ENCODE data around the gene TNNT3.

The TNNT3 gene

DNA sequence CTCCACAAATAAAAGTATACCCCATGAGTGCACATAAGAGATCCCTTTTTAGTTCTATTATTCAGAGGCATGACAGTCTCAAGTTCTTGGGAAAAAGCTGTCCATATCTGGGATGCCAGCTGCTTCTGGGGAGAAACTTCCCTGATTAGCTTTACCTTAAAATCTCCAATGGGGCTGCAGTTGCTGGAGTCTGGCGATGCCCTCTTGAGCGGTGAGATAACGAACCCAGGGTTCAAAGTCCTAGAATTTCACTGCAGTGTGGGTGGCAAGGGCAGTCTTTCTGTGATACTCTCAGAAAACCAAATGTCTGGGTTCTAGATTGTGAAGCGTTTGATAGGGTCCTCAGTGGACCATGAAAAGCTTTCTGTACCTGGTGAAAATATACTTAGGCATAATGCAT is 20.4 kb upstream of the TNNT3 start:
- DNase-seq: no peak

DNA sequence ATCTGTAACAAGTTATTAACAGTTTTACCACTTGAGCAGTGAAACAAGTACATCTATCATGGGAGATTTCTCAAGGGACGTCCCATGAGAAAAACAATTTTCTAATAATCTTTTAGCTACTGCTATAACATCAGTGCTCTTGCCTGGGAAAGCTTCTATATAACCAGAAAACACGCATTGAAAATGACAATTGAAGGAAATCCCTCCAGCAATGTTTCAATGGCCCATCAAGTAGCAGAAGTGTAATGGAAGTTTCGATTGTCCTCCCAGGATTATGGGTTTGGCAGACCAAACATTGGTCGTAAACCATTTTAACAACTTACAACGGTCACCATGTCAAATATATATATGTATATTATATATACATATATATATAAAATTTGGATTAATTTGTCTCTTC is 19.8 kb upstream of the TNNT3 start:
- DNase-seq: no peak

DNA sequence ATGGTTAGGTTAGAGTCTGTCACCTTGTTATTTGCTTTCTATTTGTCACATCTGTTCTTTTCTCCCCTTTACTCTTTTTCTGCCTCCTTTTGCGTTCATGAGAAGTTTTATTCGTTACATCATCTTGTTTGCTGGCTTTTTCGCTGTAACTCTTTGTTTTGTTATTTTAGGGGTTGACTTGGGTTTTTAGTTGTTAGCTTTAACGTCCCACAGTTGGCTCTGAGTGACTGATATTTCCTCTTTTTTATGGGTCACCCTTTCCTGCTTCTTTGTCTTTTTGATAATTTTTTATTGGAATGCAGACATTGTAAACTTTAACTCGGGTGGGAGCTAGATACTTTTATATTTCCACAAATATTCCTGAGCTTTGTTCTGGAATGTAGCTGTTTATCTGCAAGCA is 13.3 kb upstream of the TNNT3 start:
- DNase-seq: no peak

DNA sequence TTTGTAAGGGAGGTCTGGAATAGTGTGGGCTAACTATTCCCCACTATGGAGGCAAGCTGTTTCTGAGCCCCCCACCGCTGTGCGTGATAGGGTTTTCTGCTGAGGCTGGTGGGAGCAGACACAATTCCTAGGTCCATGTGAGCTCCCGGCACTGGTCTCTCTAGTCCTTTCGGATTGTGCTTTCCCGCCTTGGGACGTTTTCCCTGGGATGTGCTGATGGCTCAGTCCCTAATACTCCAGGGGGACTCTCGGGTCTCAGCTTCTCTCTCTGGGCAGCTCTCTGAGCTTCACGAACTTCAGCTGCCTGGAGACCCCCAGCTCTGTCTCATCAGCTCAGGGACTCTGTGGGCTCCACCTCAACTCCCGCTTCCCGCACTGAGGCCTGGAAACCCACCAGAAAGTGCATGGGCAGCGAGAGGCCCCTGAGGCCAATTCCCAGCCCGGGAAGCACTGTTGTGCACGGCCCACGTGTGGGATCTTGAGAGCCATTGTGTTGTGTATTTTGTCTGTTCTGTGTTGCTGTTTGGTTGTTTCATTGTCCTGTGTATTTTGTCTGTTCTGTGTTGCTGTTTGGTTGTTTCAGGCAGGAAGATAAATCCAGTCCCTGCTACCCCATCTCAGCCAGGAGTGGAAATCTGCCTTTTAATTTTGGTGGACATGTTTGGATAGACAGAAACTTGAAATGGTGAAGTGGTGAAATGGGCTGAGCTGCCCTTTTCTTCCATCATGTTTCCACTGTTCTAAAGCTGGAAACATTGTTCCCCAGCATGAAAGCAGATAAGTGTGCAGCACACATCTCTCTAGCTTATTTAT is 12.7 kb upstream of the TNNT3 start:
- no peak for DNase-seq

DNA sequence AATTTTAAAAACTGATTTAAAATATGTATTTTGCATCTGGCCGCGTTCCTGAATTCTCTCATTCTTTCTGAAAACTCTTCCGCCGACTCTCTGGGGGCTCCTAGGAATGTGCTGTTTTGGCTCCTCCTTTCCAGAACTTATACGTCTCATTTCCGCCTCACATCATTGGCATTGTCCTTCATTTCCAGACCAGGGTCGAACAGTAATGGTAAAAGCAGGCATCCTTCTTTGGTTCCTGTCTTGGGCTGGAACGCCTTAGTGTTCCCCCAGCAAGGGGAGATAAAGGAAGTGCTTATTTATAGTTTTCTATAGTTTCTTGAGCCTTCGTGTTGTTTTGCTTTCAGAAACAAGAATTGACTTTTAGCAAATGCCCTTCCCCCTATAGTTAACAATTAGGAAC is 10.9 kb upstream of the TNNT3 start:
- no peak for DNase-seq

DNA sequence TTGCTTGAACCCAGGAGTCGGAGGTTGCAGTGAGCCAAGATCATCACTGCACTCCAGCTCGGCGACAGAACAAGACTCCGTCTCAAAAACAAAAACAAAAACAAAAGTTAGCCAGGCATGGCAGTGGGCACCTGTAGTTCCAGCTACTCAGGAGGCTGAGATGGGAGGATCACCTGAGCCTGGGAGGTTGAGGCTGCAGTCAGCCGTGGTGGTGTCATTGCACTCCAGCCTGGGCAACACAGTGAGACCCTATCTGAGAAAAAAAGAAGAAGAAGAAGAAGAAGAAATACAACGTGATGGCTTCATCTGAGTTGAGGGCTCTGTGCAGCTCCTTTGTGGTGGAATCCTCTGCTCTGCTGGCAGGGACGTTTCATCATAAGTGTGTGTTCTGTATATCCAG is 10.0 kb upstream of the TNNT3 start:
- DNase-seq: no peak

DNA sequence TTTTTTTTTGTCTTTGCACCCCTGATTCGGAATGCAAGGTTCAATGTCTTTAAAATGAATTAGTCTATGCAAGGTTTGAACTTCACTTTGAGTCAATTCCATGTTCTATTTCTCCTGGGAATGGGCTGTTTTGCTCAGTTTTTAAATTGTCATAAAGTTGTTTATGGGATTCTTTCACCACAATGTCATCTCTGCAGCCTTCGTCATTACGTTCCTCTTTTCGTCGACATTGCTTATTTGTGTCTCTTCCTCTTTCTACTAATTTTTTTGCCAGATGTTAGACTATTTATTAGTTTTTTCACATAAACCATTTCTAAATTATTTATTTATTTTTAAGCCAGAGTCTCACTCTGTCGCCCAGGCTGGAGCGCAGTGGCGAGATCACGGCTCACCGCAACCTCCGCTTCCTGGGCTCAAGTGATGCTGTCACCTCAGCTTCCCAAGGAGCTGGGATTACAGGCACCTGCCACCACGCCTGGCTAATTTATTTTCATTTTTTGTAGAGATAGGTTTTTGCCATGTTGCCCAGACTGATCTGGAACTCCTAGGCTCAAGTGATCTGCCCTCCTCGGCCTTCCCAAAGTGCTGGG is 7.1 kb upstream of the TNNT3 start:
- DNase-seq: no peak

DNA sequence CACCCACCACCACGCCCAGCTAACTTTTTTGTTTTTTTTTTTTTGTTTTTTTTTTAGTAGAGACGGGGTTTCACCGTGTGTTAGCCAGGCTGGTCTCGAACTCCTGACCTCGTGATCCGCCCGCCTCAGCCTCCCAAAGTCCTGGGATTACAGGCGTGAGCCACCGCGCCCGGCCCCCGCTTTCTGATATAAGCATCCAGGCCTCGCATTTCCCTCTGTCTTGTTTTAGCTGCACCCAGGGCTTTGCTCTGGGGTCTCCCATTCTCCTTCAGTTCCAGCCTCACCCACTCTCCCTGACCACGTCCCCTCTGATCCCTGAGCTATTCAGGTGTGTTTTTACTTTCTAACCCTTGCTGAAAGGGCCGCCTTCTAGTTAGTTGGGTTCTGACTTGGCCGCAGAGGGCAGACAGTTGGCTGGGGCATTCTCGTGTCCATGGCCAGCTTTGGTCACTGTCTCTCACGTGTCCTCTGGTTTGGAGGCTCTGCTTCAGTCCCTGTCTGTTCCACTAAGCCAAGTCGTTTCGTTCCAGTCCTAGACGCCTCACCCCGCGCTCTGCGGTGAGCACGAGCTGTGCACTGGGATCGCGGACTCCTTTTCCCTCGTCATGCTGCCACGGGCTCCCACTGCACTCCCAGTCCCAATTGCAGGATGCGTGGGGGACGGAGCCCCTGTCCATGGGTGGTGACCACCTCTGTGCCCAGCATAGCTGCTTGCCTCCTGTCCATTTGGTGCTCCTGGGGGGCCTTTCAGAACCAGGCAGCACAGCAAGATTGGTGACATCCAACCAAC is 6.0 kb upstream of the TNNT3 start:
- no peak for DNase-seq

DNA sequence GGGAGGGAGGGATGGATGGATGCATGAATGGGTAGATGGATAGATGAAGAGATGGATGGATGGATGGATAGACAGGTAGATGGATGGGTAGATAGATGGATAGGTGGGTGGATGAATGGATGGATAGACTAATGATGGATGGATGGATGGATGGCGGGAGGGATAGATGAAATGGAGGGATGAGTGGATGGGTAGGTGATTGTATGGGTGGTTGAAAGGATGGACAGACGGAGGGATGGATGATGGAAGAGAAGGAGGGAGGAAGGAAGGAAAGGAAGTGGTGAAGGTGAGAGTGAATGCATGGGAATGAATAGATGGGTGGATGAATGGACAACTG is 3.7 kb upstream of the TNNT3 start:
- DNase-seq: no peak

DNA sequence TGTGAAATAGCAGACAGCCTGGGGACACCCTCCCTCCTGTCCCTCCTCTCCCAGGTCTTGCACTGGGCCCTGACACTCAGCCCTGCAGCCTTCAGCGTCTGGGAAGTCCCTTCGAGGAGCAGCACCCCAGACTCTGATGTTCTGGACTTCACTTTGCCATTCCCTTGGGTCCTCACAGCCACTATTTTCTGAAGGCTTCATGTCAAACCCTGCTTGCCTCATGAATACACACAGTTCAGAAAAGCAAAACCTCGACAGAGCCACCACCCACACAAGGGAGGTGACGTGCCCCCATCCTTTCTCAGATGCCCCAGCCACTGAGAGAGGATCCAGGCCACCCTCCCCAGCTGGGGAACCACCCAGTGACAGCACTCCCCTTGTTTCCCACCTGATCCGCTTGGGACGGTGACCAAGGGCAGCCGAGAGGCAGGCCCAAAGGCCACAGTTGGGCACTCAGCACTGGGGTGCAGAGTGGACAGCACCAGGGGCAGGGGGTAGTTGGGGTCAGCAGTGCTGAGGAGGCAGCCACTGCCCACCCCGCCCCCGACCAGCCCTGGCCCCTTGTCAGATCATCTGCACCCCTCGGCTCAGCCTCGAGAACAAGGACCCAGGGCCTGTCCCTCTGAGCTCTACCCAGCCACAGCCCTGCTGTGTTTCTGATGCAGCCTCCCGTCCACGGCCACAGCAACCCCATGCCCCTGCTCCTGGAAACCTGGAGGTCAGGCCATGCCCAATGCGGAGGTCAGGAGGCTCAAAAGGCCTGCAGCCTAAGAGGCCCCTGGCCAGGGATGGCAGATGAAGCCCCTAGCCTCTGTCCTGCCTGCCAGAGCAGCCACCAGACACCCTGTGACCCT is 3.1 kb upstream of the TNNT3 start:
- no peak for DNase-seq

DNA sequence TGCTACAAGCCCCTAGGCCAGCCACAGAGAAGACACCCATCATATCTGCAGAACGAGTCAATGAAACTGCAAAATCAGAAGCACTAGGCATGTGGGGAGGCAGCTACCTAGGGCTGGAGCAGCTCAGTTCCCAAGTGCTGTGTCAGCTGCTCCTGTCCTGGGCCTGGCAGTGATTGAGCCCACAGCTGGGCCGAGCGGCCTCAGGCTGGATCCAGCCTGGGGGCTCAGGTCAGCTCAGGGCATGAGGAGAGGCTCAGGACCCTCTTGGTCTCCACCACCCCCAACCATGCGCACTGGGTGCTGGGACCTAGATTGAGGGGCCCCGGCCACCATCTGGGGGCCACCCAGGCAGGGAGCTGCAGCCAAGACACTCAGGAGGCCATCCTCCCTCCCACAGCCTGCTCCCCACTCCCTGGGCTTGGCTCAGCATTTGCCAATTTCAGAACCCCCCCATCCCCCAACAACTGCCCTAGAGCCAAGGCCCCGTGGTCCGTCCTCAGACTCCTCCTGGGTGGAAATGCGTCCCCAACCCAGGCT is 2.4 kb upstream of the TNNT3 start:
- DNase-seq: no peak

DNA sequence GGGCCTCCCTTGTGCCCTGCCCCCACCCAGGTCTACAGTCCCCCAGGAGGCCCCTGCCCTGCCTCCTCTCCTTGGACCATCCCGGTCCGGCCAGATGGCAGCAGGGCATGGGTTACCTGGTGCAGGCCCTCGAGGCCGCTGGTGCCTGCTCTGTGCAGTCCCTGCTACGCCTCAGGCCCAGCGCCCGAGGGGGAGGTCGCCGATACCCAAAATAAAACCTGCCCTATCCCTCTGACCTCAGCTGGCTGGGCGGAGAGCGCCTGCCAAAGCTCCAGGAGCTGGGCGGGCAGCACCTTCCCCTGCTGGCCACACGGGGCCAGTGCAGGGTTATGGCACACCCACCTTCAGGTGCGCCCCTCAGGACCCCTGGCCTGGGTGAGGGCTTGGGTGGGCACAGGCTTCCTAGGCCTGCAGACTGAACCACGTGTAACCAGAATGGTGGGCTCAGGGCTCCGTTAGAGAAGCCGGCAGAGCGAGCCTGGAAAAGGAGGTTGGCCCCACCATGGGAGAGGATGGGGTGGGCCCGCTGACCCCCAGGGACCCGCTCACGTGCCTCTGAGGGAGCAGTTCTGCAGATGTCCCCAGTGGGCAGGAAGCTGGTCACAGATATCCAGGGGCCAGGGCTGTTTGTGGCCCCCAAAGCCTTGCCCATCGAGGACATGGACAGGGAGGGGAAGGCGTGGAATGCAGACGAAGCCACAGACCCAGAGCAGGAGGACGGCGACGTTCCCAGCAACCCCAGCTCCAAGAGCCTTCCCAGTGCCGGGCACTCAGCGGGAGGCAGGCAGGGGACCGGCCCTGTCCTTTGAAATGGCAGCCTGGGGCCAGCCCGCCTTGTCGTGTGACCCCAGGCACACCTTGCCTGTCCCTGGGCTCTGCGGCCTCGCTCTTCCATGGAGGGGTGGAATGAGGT is 1.7 kb upstream of the TNNT3 start:
- DNase-seq: no peak

DNA sequence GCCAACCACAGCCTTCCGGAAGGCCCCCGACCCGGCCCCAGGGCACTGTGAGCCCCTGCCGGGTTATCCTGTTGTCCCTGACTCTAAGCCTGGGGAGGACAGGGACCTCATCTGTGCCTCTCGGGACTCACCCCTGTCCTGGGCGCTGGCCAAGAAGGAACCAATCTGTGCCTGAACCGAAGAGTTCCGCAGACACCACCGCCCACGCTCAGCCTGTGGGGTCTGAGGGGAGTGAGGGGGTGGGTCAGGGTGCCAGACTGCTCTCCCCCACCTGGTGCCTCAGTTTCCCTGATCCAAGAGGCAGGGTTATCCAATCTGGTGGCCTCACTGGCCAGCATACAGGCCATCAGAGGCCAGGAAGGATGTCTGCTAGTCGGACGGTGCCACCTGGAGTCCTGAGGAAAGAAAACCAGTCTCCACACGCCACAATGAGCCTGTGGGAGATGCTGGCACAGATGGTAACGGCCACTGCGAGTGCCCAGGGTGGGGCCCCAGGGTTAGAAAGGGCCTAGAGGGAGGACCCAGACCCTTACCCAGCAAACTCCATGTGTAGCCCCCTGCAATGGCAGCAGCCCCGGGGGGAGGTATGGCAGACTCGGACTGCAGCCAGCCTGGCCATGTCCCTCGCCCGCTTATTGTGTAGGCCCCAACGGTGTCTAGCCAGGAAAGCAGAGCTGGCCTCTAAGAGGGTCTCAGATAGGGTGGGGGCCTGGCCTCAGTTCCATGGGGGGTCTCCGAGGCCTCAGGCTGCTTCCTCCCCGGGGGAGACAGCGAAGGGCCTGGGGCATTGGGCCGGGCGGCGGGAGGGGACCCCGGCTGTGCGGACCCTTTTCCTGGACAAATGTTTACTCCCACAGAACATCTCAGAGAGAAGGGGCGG is 827 bp upstream of the TNNT3 start:
- no peak for DNase-seq

DNA sequence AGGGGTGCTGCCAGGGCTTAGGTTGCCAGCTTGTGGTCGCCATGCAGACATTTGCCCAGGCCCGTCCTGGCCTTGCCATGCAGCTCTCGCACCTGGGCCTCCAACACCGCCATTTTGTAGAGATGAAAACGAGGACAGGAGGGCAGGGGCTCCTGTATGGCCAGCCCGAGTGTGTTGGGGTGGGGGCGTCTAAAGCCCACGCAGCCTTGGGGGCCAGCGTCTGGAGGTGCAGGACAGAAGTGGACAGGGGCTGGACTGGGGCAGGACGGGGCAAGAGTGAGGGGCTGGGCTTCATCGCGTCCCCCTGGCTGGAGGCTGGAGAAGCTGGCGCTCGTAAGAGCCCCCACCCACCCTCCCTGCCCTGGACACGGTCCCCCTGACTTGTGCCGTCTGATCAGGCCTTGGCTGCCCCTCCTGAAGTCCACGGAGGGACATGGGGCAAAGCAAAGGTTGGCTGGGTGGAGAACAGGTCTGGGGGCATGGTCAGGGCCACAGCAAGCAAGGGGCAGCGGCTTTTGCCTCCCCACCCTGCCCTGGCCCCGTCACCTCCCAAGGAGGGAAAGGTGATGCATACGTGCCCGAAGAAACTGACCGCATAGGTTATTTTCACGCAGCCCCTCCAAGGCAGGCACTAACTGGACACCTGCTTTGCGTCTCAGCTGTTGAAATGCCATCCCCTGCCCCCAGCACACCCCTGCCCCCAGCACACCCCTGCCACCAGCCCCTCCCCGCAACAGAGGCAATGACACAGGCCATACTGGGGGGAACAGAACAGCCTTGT is 815 bp downstream of the TNNT3 start:
- no peak for DNase-seq

DNA sequence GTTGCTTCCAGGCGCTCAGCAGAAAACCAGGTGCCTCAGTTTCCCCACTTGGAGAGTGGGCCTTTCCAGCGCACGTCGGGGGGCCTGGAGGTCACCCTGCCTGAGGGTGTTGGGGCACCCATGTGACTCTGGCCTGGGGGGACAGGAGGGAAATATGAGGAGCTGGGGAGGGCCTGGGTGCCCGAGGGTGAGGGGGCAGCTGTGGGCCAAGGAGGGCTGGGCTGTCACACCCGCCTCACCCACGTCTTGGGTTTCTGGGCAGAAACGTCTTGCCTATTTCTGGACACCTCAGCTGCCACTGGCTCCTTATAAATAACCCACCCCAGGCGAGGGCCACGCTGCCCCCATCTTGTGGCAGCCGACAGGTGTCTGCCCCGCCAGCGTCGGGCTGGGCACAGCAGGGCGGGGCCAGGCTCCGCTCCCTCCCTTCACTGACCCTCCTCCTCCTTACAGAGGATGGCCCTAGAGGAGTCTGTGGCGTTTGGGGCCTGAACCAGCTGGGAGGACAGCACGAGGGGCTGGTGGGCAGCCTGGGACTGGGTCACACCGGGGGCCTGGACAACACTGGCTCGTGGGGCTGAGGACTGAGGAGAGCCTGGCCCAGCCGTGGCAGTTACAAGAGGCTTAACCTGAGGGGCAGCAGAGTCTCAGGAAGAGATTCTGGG is 1.5 kb downstream of the TNNT3 start:
- no peak for DNase-seq

DNA sequence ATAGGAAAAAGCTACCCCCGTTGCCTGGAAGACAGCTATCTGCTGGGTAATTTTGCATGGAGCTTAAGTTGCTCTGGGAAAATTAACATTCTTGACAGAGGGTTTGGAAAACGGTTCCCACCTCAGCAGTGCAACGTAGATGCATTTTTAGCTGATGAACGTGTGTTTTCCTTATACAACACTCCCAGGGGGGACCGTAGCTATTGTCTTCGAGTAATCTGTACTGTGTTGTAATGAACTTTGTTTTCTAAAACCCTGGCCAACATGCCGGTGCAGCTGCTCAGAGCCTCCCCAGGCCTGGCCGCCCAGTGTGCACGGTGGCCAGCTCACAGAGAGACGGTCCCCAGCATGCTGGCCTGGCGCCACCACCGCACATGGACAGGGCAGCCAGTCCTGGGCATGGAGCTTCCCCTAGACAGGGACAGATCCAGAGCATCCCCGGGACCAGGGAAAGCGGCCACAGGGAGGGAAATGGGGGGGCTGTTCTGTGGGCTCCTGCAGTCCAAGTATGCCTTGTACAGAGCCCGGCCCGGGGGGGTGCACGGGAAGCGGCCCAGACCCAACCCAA is 2.2 kb downstream of the TNNT3 start:
- no peak for DNase-seq

DNA sequence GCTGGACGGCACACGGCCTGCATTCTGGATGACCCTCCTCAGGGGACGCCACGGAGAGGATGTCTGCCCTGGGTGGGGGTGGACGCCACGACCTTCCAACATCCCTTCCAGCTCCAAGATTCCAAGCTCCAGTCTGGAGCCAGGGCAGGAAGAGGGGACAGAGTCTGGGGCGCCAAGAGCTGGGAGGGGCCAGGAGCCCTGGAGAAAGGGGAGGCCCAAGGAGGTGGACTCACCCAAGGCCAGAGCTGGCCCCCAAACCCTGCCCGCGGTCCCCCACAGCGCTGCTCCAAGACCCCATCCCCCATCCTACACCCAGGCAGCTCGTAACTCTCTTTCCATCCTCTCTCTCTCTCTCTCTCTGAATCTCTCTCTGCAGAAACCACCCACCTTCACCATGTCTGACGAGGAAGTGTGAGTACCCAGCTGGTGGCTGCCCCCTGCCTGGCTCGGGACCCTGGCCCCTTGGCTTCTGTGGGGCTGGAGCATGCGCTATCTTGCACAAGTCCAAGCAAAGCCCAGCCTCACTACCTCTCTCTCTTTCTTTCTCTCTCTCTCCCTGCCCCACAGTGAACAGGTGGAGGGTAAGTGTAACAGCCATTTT is 3.1 kb downstream of the TNNT3 start:
- no peak for DNase-seq

DNA sequence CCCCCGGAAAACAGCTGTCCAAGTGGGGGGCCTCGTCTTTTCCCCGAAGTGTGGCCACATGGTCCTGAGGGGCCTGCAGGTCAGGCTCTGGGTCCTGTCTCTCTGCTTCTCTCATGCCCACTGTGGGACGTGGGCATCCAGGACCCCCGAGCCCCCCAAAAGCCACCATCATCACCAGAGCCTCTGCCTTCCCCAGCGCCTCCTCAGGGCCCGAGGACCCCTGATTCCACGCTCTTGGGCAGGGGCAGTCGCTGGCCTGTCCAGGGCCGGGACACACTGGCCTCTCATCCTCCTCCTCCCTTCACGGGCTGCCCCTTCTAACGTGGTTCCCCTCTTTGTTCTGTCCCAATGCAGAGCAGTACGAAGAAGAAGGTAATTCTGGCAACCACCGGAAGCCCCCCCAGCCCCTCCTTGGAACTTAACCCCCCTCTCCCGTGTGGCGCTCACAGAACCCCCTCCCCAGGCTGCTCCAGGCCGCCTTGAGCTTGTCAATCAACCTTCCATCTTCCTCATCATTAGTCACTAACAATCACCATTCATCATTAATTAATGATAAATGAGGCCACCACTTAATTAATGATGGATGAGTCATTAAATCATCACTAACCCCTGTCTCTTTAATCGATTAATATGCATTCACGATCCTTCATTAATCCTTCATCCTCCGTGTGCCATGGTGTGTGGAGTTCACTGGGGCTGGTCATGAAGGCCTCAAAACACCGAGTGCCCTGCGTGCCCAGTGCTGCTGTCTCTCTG is 3.9 kb downstream of the TNNT3 start:
- no peak for DNase-seq
